Smooth muscle cell (in vitro differentiated cells): ENCODE measurements around the gene LRBA. TPM values are rescaled to one million over a fixed set of nuclear protein-coding genes. Genes with fewer than 3 reads are reported as not detected.
A peak's percentile ranks its signal among the peaks of the same experiment; 100 is the strongest.

Experiments
- DNase-seq: peaks from one replicate; lab custom pipeline; 2025; ENCODE audit not compliant: unreplicated experiment; lab: John Stamatoyannopoulos, UW
- H2AFZ ChIP-seq: fragments of 200-600 bp; sonication (generic); 2 replicates; pipeline ENCODE4 v1.6.0; 2016; ENCODE audit warnings: antibody characterized with exemption, low read depth, mild to moderate bottlenecking
- H3F3A ChIP-seq: fragments of 200-600 bp; sonication (generic); 2 replicates; pipeline ENCODE4 v1.6.0; 2017; ENCODE audit warnings: antibody characterized with exemption, low read depth
- H3K27ac ChIP-seq: fragments of 200-600 bp; sonication (generic); 2 replicates; pipeline ENCODE4 v1.5.1; 2016; ENCODE audit warnings: low read depth, mild to moderate bottlenecking
- H3K27me3 ChIP-seq: fragments of 200-600 bp; sonication (generic); 2 replicates; pipeline ENCODE4 v1.6.1; 2016; ENCODE audit warnings: low read depth, mild to moderate bottlenecking
- H3K36me3 ChIP-seq: fragments of 200-600 bp; sonication (generic); 2 replicates; pipeline ENCODE4 v1.5.1; 2016; ENCODE audit warnings: low read depth
- H3K4me1 ChIP-seq: fragments of 200-600 bp; sonication (generic); 2 replicates; pipeline ENCODE4 v1.5.1; 2016; ENCODE audit warnings: low read depth
- H3K4me2 ChIP-seq: fragments of 200-600 bp; sonication (generic); 2 replicates; pipeline ENCODE4 v1.6.0; 2016; ENCODE audit warnings: mild to moderate bottlenecking
- H3K4me3 ChIP-seq: fragments of 200-600 bp; sonication (generic); 2 replicates; pipeline ENCODE4 v1.5.1; 2016; ENCODE audit warnings: mild to moderate bottlenecking
- H3K79me2 ChIP-seq: fragments of 200-600 bp; sonication (generic); 2 replicates; pipeline ENCODE4 v1.6.0; 2016; ENCODE audit warnings: low read depth, mild to moderate bottlenecking
- H3K9ac ChIP-seq: fragments of 200-600 bp; sonication (generic); 2 replicates; pipeline ENCODE4 v1.6.0; 2016; ENCODE audit warnings: low read depth
- H3K9me3 ChIP-seq: fragments of 200-600 bp; sonication (generic); replicated peaks from 2 replicates; pipeline ENCODE4 v1.5.1; 2016; ENCODE audit warnings: low read depth
- H4K20me1 ChIP-seq: fragments of 200-600 bp; sonication (generic); 2 replicates; pipeline ENCODE4 v1.6.0; 2016; ENCODE audit warnings: low read depth
- WGBS: methylation state at CpG from one replicate; pipeline ENCODE4 v1.1.7; 2016; ENCODE audit warnings: low lambda C conversion rate; 5-methylcytosine and 5-hydroxymethylcytosine counted together
- polyA plus RNA-seq: library from polyadenylated mRNA; unstranded; fragments of >200 nt; fragmentation: Nextera tagmentation; extraction: Ambion mirVana; gene quantifications from 2 replicates; pipeline ENCODE4 v1.2.1, GENCODE V29; 2016
- total RNA-seq: library from RNA; depleted of rRNA; stranded (reverse); fragments of >200 nt; gene quantifications from 2 replicates; pipeline ENCODE4 v1.2.3, GENCODE V29; 2014
- TF ChIP-seq, protein P1 (sequence below): fragments of 200-600 bp; sonication (generic); IDR thresholded peaks from 2 replicates; pipeline ENCODE4 v1.5.1; 2017; ENCODE audit warnings: borderline replicate concordance, mild to moderate bottlenecking, antibody characterized with exemption; ENCODE audit not compliant: insufficient read depth, poor library complexity, severe bottlenecking

LRBA gene
- total and polyA plus RNA-seq, 2 experiments from 2014 or later: 1.6 to 26.2 TPM

- Histone ChIP-seq H3K4me3 (peak overlapping the region; percentile 98), H3K4me2 (peak overlapping the region; percentile 91), H3K27ac (no peak overlapping the region), H3K79me2 (peaks cover 3% of the 10 kb centered on the region), H3K27me3 (no peaks in the 10 kb centered on the region), H3K9ac (no peak overlapping the region), H3K36me3 (no peaks in the 10 kb centered on the region), H2AFZ (no peak overlapping the region), H3K9me3 (no peaks in the 10 kb centered on the region), H3K4me1 (peaks cover 15% of the 10 kb centered on the region), H4K20me1 (peaks cover 9% of the 10 kb centered on the region), H3F3A (no peaks in the 10 kb centered on the region)
- TF ChIP-seq, protein P1, sequence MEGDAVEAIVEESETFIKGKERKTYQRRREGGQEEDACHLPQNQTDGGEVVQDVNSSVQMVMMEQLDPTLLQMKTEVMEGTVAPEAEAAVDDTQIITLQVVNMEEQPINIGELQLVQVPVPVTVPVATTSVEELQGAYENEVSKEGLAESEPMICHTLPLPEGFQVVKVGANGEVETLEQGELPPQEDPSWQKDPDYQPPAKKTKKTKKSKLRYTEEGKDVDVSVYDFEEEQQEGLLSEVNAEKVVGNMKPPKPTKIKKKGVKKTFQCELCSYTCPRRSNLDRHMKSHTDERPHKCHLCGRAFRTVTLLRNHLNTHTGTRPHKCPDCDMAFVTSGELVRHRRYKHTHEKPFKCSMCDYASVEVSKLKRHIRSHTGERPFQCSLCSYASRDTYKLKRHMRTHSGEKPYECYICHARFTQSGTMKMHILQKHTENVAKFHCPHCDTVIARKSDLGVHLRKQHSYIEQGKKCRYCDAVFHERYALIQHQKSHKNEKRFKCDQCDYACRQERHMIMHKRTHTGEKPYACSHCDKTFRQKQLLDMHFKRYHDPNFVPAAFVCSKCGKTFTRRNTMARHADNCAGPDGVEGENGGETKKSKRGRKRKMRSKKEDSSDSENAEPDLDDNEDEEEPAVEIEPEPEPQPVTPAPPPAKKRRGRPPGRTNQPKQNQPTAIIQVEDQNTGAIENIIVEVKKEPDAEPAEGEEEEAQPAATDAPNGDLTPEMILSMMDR: no peak
- WGBS: 23% methylated on average over 1 of the region's 1 CpG
- no peak for DNase-seq
These were observed 1.6 kb downstream of the LRBA start for GRCh38 chr4:151013491-151013890.

DNA sequence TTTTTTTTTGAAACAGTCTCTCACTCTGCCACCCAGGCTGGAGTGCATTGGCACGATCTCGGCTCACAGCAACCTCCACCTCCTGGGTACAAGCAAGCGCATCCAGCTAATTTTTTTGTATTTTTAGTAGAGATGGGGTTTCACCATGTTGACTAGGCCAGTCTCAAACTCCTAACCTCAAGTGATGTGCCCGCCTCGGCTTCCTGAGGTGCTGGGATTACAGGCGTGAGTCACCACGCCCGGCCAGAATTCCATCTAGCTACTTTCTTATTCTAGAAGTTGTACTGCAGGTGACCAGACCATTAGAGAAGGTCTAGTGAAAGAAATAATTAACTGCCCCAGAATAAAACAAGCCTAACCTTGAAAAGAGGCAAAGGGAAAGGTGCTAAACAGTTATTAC lies 2.3 kb downstream of the LRBA start:
- Histone ChIP-seq H3K4me1 (peaks cover 15% of the 10 kb centered on the region), H3K27ac (no peak overlapping the region), H3K36me3 (no peaks in the 10 kb centered on the region), H3K79me2 (peaks cover 3% of the 10 kb centered on the region), H2AFZ (no peak overlapping the region), H3K4me2 (peak overlapping the region; percentile 91), H3K9ac (no peak overlapping the region), H4K20me1 (peaks cover 9% of the 10 kb centered on the region), H3K4me3 (peak overlapping the region; percentile 98), H3F3A (no peaks in the 10 kb centered on the region), H3K27me3 (no peaks in the 10 kb centered on the region), H3K9me3 (no peaks in the 10 kb centered on the region)
- whole genome bisulfite sequencing: 57% methylated on average over 8 of the region's 8 CpGs
- DNase-seq: no peak
- TF ChIP-seq, protein P1: no peak

DNA sequence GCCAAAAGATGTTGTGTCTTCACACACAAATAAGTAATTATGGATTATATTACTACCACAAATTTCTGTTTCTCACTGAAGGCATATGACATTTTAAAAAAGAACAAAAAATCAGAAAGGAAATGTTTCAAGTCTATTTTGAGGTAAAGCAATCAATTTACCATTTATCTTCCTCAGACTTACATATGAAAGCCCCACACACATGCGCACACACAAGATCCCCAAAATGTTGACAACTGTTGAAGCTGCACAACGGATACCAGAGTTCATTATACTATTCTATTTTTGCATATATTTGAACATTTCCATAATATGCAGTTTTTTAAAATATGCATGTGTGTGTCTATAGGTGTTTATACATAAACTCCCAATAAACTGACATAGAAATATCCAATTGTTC lies 2.7 kb downstream of the LRBA start:
- TF ChIP-seq, protein P1: no peak
- H3K36me3 ChIP-seq: no peaks in the 10 kb centered on the region
- peaks cover 9% of the 10 kb centered on the region for H4K20me1 ChIP-seq
- H2AFZ ChIP-seq: no peak overlapping the region
- DNase-seq: no peak
- no peaks in the 10 kb centered on the region for H3F3A ChIP-seq
- peak overlapping the region; percentile 91 for H3K4me2 ChIP-seq
- no peaks in the 10 kb centered on the region for H3K27me3 ChIP-seq
- peaks cover 15% of the 10 kb centered on the region for H3K4me1 ChIP-seq
- no peaks in the 10 kb centered on the region for H3K9me3 ChIP-seq
- H3K27ac ChIP-seq: no peak overlapping the region
- no peak overlapping the region for H3K9ac ChIP-seq
- H3K4me3 ChIP-seq: peak overlapping the region; percentile 98
- WGBS: 94% methylated on average over 2 of the region's 2 CpGs
- peaks cover 3% of the 10 kb centered on the region for H3K79me2 ChIP-seq

DNA sequence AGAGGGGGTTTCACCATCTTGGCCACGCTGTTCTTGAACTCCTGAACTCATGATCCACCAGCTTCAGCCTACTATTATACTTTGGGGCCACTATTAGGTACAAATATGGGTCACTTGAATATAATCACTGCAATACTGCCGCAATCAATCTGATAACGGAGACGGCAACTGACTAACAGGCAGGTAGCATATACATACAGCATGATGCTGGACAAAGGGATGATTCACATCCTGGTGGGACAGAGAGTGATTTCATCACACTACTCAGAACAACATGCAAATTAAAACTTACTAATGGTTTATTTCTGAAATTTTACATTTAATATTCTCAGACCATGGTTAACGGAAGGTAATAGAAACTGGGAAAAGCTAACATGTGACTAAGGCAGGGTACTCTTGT lies 10.9 kb downstream of the LRBA start:
- Histone ChIP-seq H3K27me3 (no peaks in the 10 kb centered on the region), H3K27ac (no peak overlapping the region), H3K9me3 (no peaks in the 10 kb centered on the region), H3K4me2 (no peak overlapping the region), H3K4me1 (peaks cover 6% of the 10 kb centered on the region), H3F3A (no peaks in the 10 kb centered on the region), H2AFZ (no peak overlapping the region), H4K20me1 (no peaks in the 10 kb centered on the region), H3K79me2 (peaks cover 6% of the 10 kb centered on the region), H3K9ac (no peak overlapping the region), H3K36me3 (no peaks in the 10 kb centered on the region), H3K4me3 (no peak overlapping the region)
- DNase-seq: no peak
- TF ChIP-seq, protein P1: no peak
- 93% methylated on average over 5 of the region's 5 CpGs for WGBS
